Ishikawa (cell line): ENCODE measurements around the gene CDKN2A.

Experiments used
- EGR1 ChIP-seq: IDR thresholded peaks from 2 replicates; pipeline ENCODE4 v1.6.1; 2012
- EP300 ChIP-seq: IDR thresholded peaks from 2 replicates; pipeline ENCODE4 v1.6.1; 2012; ENCODE audit warnings: borderline replicate concordance
- RAD21 ChIP-seq: IDR thresholded peaks from 2 replicates; pipeline ENCODE4 v1.6.1; 2012; ENCODE audit warnings: low read depth
- TEAD4 ChIP-seq: IDR thresholded peaks from 2 replicates; pipeline ENCODE4 v1.6.1; 2012
- ZBTB7A ChIP-seq: IDR thresholded peaks from 2 replicates; pipeline ENCODE4 v1.6.1; 2012; ENCODE audit warnings: low read depth
- TF ChIP-seq, protein P1 (sequence below): IDR thresholded peaks from 2 replicates; pipeline ENCODE4 v1.6.1; 2012; ENCODE audit warnings: low read depth, mild to moderate bottlenecking

DNA sequence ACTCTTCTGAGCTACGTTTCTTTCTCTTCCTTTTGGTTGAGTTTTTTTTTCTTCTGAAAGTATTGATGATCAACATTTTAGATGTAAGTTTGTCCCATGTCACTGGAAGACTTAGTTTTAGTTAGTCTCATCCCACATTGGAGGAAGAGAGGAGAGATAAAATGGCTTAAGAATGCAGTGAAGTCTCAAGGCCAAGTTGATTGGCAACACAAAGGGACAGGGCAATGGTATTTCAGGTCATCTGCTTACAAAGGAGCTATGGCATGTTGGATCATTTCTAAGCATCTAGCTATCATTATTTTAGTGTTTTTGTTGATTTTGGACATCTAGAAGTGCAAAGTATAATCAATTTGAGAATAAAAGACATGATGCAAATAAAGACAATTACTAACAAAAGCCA, 58.6 kb downstream of the CDKN2A start:
- TF ChIP-seq, protein P1, sequence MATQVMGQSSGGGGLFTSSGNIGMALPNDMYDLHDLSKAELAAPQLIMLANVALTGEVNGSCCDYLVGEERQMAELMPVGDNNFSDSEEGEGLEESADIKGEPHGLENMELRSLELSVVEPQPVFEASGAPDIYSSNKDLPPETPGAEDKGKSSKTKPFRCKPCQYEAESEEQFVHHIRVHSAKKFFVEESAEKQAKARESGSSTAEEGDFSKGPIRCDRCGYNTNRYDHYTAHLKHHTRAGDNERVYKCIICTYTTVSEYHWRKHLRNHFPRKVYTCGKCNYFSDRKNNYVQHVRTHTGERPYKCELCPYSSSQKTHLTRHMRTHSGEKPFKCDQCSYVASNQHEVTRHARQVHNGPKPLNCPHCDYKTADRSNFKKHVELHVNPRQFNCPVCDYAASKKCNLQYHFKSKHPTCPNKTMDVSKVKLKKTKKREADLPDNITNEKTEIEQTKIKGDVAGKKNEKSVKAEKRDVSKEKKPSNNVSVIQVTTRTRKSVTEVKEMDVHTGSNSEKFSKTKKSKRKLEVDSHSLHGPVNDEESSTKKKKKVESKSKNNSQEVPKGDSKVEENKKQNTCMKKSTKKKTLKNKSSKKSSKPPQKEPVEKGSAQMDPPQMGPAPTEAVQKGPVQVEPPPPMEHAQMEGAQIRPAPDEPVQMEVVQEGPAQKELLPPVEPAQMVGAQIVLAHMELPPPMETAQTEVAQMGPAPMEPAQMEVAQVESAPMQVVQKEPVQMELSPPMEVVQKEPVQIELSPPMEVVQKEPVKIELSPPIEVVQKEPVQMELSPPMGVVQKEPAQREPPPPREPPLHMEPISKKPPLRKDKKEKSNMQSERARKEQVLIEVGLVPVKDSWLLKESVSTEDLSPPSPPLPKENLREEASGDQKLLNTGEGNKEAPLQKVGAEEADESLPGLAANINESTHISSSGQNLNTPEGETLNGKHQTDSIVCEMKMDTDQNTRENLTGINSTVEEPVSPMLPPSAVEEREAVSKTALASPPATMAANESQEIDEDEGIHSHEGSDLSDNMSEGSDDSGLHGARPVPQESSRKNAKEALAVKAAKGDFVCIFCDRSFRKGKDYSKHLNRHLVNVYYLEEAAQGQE, result no peak
- no peak for TF ChIP-seq EP300
- no peak for TF ChIP-seq EGR1
- no peak for TF ChIP-seq ZBTB7A
- TF ChIP-seq RAD21, result no peak
- TF ChIP-seq TEAD4, result no peak
